ENCODE data around the gene LRBA. TPM values are rescaled to one million over a fixed set of nuclear protein-coding genes. Genes with fewer than 3 reads are reported as not detected.

LRBA gene
- total and polyA plus RNA-seq, 2 donors (not counting 3 experiments of a cell fraction or from before 2014, with no cell fraction given): 18.0 to 35.1 TPM

- no peak overlapping the region for H3K4me2 ChIP-seq (ENCODE audit: insufficient read depth, low read length)
- H3K9ac ChIP-seq (replicated peaks; ENCODE audit: extremely low read depth, insufficient read depth, low read length): no peak overlapping the region
- no peak overlapping the region for H2AFZ ChIP-seq (ENCODE audit: low read depth, low read length)
- ChIA-PET POLR2A (no interaction called here), CTCF (interaction anchor here (1.4 to 1.5 kb wide), 2 partner anchors 11 to 13 kb away, joined by 4 to 6 read pairs; no protein-coding TSS in a partner anchor)
- intact Hi-C loops (cut with micrococcal nuclease): no loop called here
- no peaks in the 10 kb centered on the region for H4K20me1 ChIP-seq (replicated peaks; ENCODE audit: control insufficient read depth, extremely low read depth, insufficient read depth, low read length)
- no peak for TF ChIP-seq FOS (IDR thresholded peaks at IDR 0.05; ENCODE audit: borderline replicate concordance, insufficient read depth, low read length)
- TF ChIP-seq, protein P1, sequence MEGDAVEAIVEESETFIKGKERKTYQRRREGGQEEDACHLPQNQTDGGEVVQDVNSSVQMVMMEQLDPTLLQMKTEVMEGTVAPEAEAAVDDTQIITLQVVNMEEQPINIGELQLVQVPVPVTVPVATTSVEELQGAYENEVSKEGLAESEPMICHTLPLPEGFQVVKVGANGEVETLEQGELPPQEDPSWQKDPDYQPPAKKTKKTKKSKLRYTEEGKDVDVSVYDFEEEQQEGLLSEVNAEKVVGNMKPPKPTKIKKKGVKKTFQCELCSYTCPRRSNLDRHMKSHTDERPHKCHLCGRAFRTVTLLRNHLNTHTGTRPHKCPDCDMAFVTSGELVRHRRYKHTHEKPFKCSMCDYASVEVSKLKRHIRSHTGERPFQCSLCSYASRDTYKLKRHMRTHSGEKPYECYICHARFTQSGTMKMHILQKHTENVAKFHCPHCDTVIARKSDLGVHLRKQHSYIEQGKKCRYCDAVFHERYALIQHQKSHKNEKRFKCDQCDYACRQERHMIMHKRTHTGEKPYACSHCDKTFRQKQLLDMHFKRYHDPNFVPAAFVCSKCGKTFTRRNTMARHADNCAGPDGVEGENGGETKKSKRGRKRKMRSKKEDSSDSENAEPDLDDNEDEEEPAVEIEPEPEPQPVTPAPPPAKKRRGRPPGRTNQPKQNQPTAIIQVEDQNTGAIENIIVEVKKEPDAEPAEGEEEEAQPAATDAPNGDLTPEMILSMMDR (IDR thresholded peaks at IDR 0.05; ENCODE audit: extremely low read depth in 1 of 2, insufficient read depth in 1 of 2, low read depth in 1 of 2, low read length in 2 of 2): no peak
- no peak overlapping the region for H3K27ac ChIP-seq (ENCODE audit: insufficient read depth, low read depth, low read length)
- no peaks in the 10 kb centered on the region for H3K79me2 ChIP-seq (ENCODE audit: control insufficient read depth, insufficient read depth, low read length)
- no peak for FAIRE-seq
- H3K36me3 ChIP-seq (ENCODE audit: control insufficient read depth in 2 of 2, extremely low read depth in 1 of 2, insufficient read depth in 2 of 2, low read length in 2 of 2): no peaks in the 10 kb centered on the region
- H3K4me1 ChIP-seq (ENCODE audit: control insufficient read depth, extremely low read depth, insufficient read depth, low read length): no peaks in the 10 kb centered on the region
- no peaks in the 10 kb centered on the region for H3K27me3 ChIP-seq (ENCODE audit: control insufficient read depth in 2 of 2, insufficient read depth in 2 of 2, low read length in 2 of 2)
- dilution Hi-C loops (cut with MboI; ENCODE audit: extremely low pct_ligation_motif_present, low sequenced_read_pairs): no loop called here
- DNase-seq (ENCODE audit: low read depth, low spot score): no peak
- no peak overlapping the region for H3K4me3 ChIP-seq (replicated peaks in 1 of 3; ENCODE audit: insufficient read depth in 1 of 3, low read depth in 1 of 3, low read length in 3 of 3)
- no peaks in the 10 kb centered on the region for H3K9me1 ChIP-seq (replicated peaks; ENCODE audit: control insufficient read depth, extremely low read depth, insufficient read depth, low read length)
- no TSS peak for BruUV-seq (replicated peaks)
- H3K9me3 ChIP-seq (replicated peaks; ENCODE audit: control insufficient read depth, insufficient read depth, low read length): no peaks in the 10 kb centered on the region
Observed at GRCh38 chr4:150363721-150364688, 651.1 kb downstream of the LRBA start.

- no peak overlapping the region for H3K27ac ChIP-seq (ENCODE audit: insufficient read depth, low read depth, low read length)
- no peak overlapping the region for H3K4me3 ChIP-seq (replicated peaks in 1 of 3; ENCODE audit: insufficient read depth in 1 of 3, low read depth in 1 of 3, low read length in 3 of 3)
- H3K36me3 ChIP-seq (ENCODE audit: control insufficient read depth in 2 of 2, extremely low read depth in 1 of 2, insufficient read depth in 2 of 2, low read length in 2 of 2): no peaks in the 10 kb centered on the region
- no peaks in the 10 kb centered on the region for H3K4me1 ChIP-seq (ENCODE audit: control insufficient read depth, extremely low read depth, insufficient read depth, low read length)
- intact Hi-C loops (cut with micrococcal nuclease) (no loop called here), dilution Hi-C loops (cut with MboI; ENCODE audit: extremely low pct_ligation_motif_present, low sequenced_read_pairs) (no loop called here)
- no peaks in the 10 kb centered on the region for H3K9me3 ChIP-seq (replicated peaks; ENCODE audit: control insufficient read depth, insufficient read depth, low read length)
- no peaks in the 10 kb centered on the region for H3K27me3 ChIP-seq (ENCODE audit: control insufficient read depth in 2 of 2, insufficient read depth in 2 of 2, low read length in 2 of 2)
- CTCF ChIA-PET: no interaction called here
- H3K9me1 ChIP-seq (replicated peaks; ENCODE audit: control insufficient read depth, extremely low read depth, insufficient read depth, low read length): no peaks in the 10 kb centered on the region
- H3K4me2 ChIP-seq (ENCODE audit: insufficient read depth, low read length): no peak overlapping the region
- H2AFZ ChIP-seq (ENCODE audit: low read depth, low read length): no peak overlapping the region
- FAIRE-seq (no peak), DNase-seq (ENCODE audit: low read depth, low spot score) (no peak)
- no peak overlapping the region for H3K9ac ChIP-seq (replicated peaks; ENCODE audit: extremely low read depth, insufficient read depth, low read length)
- no peak for TF ChIP-seq JUN (IDR thresholded peaks at IDR 0.05; ENCODE audit: borderline replicate concordance, insufficient read depth, insufficient read length, low read depth)
- TF ChIP-seq MAX (IDR thresholded peaks at IDR 0.05; ENCODE audit: insufficient read depth, insufficient read length): no peak
- TF ChIP-seq, protein P1 (IDR thresholded peaks at IDR 0.05; ENCODE audit: extremely low read depth in 1 of 2, insufficient read depth in 1 of 2, low read depth in 1 of 2, low read length in 2 of 2): no peak
- TF ChIP-seq MYC (IDR thresholded peaks at IDR 0.05; ENCODE audit: low read depth, low read length): no peak
- no peak for TF ChIP-seq POLR2AphosphoS5 (IDR thresholded peaks at IDR 0.05; ENCODE audit: insufficient read depth, low read depth, low read length)
- no peak for TF ChIP-seq POLR2A (IDR thresholded peaks at IDR 0.05; ENCODE audit: low read depth, low read length)
- H4K20me1 ChIP-seq (replicated peaks; ENCODE audit: control insufficient read depth, extremely low read depth, insufficient read depth, low read length): no peaks in the 10 kb centered on the region
- no TSS peak for BruUV-seq (replicated peaks)
- POLR2A ChIA-PET: no interaction called here
- no peaks in the 10 kb centered on the region for H3K79me2 ChIP-seq (ENCODE audit: control insufficient read depth, insufficient read depth, low read length)
Observed at GRCh38 chr4:150358691-150359090, 656.4 kb downstream of the LRBA start.
